HEK293T (cell line): ENCODE data around the gene RPL15.

ENCODE experiments used
- ARNT ChIP-seq: fragments of 450-650 bp; IDR thresholded peaks from 2 replicates; pipeline ENCODE4 v1.6.1; 2017; ENCODE audit warnings: mild to moderate bottlenecking
- BHLHE40 ChIP-seq: fragments of 450-650 bp; IDR thresholded peaks from 2 replicates; pipeline ENCODE4 v1.6.1; 2016; ENCODE audit warnings: mild to moderate bottlenecking, moderate library complexity, borderline replicate concordance
- CTBP1 ChIP-seq: fragments of 450-650 bp; IDR thresholded peaks from 2 replicates; pipeline ENCODE4 v1.6.1; 2016; ENCODE audit warnings: borderline replicate concordance
- ELF4 ChIP-seq: fragments of 450-650 bp; IDR thresholded peaks from 2 replicates; pipeline ENCODE4 v1.6.1; 2017; ENCODE audit warnings: antibody characterized with exemption
- FOXA1 ChIP-seq: fragments of 450-650 bp; IDR thresholded peaks from 2 replicates; pipeline ENCODE4 v1.6.1; 2016; ENCODE audit warnings: mild to moderate bottlenecking
- FOXK2 ChIP-seq: fragments of 450-650 bp; IDR thresholded peaks from 2 replicates; pipeline ENCODE4 v1.6.1; 2016; ENCODE audit warnings: mild to moderate bottlenecking
- FOXM1 ChIP-seq: fragments of 450-650 bp; IDR thresholded peaks from 2 replicates; pipeline ENCODE4 v1.6.1; 2017; ENCODE audit warnings: mild to moderate bottlenecking, borderline replicate concordance
- L3MBTL2 ChIP-seq: fragments of 450-650 bp; conservative IDR thresholded peaks from 2 replicates; pipeline ENCODE4 v1.6.1; 2016; ENCODE audit warnings: mild to moderate bottlenecking
- NFRKB ChIP-seq: fragments of 450-650 bp; IDR thresholded peaks from 2 replicates; pipeline ENCODE4 v1.6.1; 2016; ENCODE audit warnings: mild to moderate bottlenecking, moderate library complexity
- PKNOX1 ChIP-seq: fragments of 450-650 bp; IDR thresholded peaks from 2 replicates; pipeline ENCODE4 v1.6.1; 2016
- SP1 ChIP-seq: fragments of 450-650 bp; IDR thresholded peaks from 2 replicates; pipeline ENCODE4 v1.6.1; 2017
- SUZ12 ChIP-seq: fragments of 450-650 bp; IDR thresholded peaks from 2 replicates; pipeline ENCODE4 v1.6.1; 2016; ENCODE audit warnings: mild to moderate bottlenecking
- TARDBP ChIP-seq: fragments of 450-650 bp; IDR thresholded peaks from 2 replicates; pipeline ENCODE4 v1.6.1; 2016
- ZNF384 ChIP-seq: fragments of 450-650 bp; IDR thresholded peaks from 2 replicates; pipeline ENCODE4 v1.6.1; 2016

GRCh38 chr3:23966328-23966727 lies 49.4 kb downstream of the RPL15 start:
- no peak for TF ChIP-seq L3MBTL2
- TF ChIP-seq BHLHE40 = no peak
- no peak for TF ChIP-seq SP1
- no peak for TF ChIP-seq FOXM1
- no peak for TF ChIP-seq NFRKB
- no peak for TF ChIP-seq ZNF384
- no peak for TF ChIP-seq FOXK2
- no peak for TF ChIP-seq TARDBP
- TF ChIP-seq ELF4 = no peak
- TF ChIP-seq FOXA1 = no peak
- no peak for TF ChIP-seq SUZ12
- no peak for TF ChIP-seq CTBP1
- TF ChIP-seq ARNT = no peak
- no peak for TF ChIP-seq PKNOX1
